CD4-positive, alpha-beta T cell treated with Interleukin-10 for 1 hour (primary cell): Measurements from ENCODE around the gene FOSL1.

Experiments
- DNase-seq: peaks from one replicate; pipeline ENCODE4 v3.0.0-alpha.2; 2020

FOSL1 gene

DNA sequence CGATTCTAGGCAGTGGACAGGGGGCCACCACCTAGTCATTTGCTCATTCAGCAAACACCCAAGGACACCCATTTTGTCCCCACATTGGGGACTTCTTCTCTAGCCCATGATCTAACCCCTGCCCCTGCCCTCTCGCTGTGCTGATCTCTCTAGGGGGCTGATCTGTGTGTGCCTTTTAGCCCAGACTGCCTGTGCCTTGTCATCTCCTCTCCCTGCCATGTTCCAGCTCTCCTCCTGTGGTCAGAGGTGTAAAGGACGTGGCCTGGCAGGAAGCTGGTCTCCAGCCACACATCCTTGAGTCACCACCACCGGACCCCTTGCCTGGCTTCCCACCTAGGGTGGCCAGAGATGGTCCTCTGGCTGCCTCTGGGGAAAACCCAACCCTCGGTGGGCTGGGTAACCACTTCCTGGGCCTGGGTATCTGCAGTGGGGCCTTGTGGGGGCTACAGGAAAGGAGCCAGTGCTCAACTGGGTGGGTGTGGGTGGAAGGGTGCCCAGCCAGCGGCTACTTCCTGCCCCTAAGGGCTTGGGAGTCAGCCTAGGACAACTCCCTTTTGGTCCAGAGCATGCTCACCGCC, 19.3 kb downstream of the FOSL1 start:
- no peak for DNase-seq

GRCh38 chr11:65880027-65880426, 20.2 kb downstream of the FOSL1 start:
- DNase-seq = no peak

DNA sequence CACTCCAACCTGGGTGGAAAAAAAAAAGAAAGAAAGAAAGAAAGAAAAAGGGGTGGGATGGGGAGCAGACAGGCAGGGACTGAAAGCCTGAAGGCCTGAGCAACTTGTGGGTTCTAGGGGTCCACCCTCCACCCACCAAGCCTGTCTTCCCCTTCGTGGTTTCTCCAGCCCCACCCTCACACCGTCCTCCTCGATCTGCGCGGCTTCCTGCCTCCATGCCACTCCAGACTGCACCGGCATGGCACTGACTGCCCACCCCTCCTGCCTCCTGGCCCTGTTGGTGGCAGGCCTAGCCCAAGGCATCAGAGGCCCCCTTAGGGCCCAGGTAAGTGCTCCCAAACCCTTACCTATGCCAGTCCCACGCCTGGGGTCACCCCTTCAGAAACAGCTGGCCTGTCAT, 20.6 kb downstream of the FOSL1 start, which contains the start of gene CTSW:
CTSW (plus strand) TSS at position 221 of the 400 bp plus-strand sequence; CDS start at position 239, 18 bp downstream.
- DNase-seq = peak; percentile 65

- peak; percentile 98 for DNase-seq
Observed at GRCh38 chr11:65873318-65874156, 26.7 kb downstream of the FOSL1 start.

DNA sequence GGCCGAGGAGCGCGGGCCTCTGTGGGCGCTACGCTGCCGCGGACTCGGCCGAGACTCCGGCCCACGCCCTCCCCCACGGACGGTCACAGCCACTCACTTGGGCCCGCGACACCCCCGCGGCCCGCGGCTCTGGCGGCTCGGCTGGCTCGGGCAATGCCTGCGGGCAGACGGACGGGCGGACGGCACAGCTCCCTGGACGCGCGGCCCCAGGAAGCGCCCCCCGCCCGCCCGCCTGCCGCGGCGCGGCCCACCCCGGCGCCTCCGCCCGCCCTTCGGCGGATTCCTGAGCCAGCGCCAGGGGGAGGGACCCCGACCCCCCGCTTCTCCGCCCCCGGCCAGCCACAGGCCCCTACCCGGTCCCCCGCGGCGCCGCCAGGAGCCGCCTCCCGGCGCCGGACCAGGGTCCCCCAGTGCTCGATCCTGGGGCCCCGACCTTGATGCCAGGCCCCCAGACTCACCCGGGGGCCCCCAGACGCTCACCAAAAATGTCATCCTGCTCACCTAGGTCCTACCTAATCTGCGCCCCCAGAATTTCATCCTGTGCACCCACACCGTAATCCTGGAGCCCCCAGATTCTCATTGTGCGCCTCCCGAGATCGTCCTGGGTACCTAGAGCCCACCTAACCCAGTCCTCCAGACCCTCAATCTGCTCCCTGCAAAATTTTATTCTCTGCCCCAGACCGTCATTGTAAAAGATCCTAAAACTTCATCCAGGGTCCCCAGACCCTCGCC, 27.4 kb downstream of the FOSL1 start, which contains the start of gene EFEMP2:
EFEMP2 (minus strand) TSS at position 215 of the 732 bp plus-strand sequence. CDS start 446 bp downstream, outside the sequence.
- no peak for DNase-seq

DNA sequence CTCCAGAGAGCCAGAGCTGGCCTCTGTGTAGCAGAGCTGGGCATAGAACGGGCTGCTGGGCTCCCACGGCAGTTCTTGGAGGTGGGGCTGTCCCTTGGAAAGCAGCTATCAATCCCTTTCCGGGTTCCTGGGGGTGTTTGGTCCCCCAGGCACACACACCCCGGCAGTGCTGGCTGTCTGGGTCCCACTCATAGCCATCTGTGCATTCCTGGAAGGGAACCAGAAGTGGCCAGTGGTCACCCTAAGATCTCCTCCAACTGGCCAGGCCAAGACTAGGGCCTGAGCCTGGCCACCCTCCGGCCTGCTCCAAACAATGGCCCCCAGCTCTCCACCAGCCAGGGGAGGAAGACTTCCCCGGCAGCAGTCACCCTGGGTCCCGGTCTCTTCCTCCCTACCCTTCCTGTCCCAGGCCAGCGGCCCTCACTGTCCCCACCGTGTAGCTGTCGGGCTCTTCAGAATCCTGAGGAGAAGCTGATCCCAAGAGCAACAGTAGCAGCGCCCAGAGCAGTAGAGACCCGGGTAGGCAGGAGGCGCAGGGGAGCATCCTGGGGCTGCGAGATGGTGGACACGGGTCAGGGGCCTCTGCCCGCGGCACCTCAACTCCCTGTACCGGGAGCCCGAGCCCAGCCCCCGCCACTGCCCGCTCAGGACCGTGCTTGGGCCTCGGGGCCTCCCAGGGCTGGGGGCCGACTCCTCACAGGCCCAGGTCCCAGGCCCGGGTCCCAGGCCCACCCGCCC, 28.2 kb downstream of the FOSL1 start:
- no peak for DNase-seq

- DNase-seq = no peak
Observed at GRCh38 chr11:65870706-65871681, 29.2 kb downstream of the FOSL1 start.

GRCh38 chr11:65870307-65870658, 29.9 kb downstream of the FOSL1 start:
- DNase-seq = no peak

GRCh38 chr11:65869643-65870306, 30.4 kb downstream of the FOSL1 start:
- DNase-seq = no peak

DNA sequence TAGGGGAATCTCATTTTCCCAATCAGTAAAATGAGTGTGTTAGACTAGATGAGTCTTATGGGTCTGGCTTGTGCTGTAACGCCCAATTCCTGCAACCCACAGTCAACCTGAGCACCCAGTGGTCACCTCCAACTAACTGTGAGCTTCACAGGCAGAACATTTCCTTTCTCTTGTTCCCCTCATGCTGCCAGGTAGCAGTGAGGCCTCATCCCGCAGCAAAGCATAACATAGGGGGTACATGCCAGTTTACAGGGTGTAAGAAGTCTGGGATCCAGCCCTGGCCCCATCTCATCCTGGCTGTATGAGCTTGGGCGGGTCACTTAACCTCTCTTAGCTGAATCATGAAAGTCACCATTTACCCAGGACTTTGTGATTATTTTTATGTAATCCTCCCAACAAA, 31.3 kb downstream of the FOSL1 start:
- no peak for DNase-seq

DNA sequence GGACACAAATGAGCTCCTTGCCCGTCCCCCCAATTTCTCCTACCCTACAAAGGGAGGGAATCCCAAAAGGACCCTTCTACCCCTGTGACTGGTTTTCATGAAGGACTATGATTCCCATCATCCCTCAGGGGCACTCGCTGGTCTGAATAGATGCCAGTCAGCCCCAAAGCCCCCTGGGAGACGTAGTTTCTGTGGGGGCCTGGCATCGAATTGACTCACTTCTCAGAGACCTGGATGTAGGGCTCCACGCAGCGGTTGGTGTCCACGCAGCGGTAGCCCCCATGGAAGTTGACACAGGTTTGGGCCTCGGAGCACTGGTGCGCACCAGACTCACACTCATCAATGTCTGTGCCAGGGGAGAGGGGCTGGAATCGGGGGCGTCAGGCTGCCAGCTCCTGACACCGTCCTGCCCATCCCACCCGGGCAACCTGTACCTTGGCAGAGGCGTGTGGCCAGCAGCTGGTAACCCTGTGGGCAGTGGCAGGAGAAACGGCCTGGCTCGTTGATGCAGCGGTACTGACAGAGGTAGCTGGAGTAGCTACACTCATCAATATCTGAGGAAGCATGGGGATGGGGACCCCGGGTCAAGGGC, 32.0 kb downstream of the FOSL1 start:
- peak; percentile 45 for DNase-seq

DNA sequence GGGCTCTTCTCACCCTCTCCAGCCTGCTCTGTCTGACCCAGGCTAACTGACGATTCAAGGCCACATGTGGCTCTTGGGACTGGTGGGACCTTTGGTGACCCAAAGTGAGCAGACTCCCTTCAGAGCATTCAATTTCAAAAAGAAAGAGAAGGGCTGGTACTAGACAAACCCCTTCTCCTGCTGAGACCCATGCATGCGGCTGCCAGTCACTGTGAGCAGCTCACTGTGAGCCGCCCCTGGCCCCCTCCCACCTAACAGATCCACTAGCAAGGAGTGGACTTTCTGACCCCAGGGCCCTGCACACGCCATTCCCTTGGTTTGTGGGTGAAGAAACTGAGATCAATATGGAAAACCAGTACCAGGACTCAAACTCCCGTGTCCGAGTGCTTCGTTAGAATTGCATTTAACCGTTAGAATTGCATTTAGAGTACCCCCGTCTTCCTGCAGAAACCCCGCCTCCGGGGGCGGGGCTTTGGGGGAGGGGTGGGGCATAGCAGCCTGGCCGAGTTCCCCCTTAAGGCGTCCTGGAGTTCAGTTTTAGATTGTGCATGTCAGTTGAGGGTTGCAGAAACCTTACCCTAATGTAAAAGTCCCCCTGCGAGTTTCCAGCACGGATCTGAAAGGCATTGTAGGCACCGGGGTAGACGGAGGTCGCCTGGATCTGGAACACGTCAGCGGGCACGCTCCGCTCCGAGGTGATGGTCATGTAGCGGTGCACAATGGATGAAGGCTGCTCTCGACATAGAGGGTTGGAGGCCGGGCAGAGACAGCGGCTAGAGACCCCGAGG, 32.7 kb downstream of the FOSL1 start:
- DNase-seq = no peak

- no peak for DNase-seq
Observed at GRCh38 chr11:65866509-65867283, 33.5 kb downstream of the FOSL1 start.

- DNase-seq = no peak
Observed at GRCh38 chr11:65865550-65866172, 34.5 kb downstream of the FOSL1 start.

GRCh38 chr11:65864706-65865471, 35.3 kb downstream of the FOSL1 start:
- no peak for DNase-seq

- no peak for DNase-seq
Observed at GRCh38 chr11:65863889-65864705, 36.1 kb downstream of the FOSL1 start.
